ENCODE data around the gene SCN4B.

DNA sequence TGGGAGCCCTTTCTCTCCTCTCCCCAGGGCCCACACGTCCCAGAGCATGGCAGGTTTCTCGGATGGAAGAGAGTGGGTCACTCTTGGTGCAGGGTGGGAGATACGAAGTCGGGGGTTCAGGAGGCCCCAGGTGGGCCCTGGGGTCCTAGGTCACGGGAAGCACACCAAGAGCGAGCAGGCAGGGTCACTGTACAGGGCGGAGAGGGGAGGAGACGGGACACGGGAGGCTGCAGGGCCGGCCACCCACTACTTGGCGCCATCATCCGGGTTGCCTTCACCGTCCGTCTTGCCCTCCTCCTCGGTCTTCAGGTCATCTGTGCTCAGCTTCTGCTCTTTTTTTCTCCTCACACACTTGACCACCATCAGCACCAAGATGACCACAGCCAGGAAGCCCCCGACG is 14.0 kb upstream of the SCN4B start:
- TF ChIP-seq, protein P1, sequence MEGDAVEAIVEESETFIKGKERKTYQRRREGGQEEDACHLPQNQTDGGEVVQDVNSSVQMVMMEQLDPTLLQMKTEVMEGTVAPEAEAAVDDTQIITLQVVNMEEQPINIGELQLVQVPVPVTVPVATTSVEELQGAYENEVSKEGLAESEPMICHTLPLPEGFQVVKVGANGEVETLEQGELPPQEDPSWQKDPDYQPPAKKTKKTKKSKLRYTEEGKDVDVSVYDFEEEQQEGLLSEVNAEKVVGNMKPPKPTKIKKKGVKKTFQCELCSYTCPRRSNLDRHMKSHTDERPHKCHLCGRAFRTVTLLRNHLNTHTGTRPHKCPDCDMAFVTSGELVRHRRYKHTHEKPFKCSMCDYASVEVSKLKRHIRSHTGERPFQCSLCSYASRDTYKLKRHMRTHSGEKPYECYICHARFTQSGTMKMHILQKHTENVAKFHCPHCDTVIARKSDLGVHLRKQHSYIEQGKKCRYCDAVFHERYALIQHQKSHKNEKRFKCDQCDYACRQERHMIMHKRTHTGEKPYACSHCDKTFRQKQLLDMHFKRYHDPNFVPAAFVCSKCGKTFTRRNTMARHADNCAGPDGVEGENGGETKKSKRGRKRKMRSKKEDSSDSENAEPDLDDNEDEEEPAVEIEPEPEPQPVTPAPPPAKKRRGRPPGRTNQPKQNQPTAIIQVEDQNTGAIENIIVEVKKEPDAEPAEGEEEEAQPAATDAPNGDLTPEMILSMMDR (IDR thresholded peaks at IDR 0.05), result no peak
- no peak for TF ChIP-seq POLR2AphosphoS5 (IDR thresholded peaks at IDR 0.05)
- TF ChIP-seq POLR2A (IDR thresholded peaks at IDR 0.05), result no peak
- TF ChIP-seq EP300 (IDR thresholded peaks at IDR 0.05), result no peak

Data from gastroesophageal sphincter (tissue), 3 donors.